Fibroblast of lung (primary cell): ENCODE results near the gene RMC1. TPM values are rescaled to one million over a fixed set of nuclear protein-coding genes. Genes with fewer than 3 reads are reported as not detected.

Experiments used
- DNase-seq, 2 donors: peaks; one replicate each; pipeline versions ENCODE4 v3.0.0 to v3.0.0-alpha.2; 2010; ENCODE audit warnings: low read depth in 2 of 2
- H2AFZ ChIP-seq: 2 replicates; pipeline ENCODE4 v1.5.1; 2012; ENCODE audit warnings: low read length, control low read depth, inconsistent platforms
- H3K27ac ChIP-seq: 2 replicates; pipeline ENCODE4 v1.5.1; 2011; ENCODE audit warnings: low read length, control low read depth; ENCODE audit not compliant: insufficient read depth
- H3K27me3 ChIP-seq: 2 replicates; pipeline ENCODE4 v1.5.1; 2011; ENCODE audit warnings: mild to moderate bottlenecking, low read length; ENCODE audit not compliant: control insufficient read depth, insufficient read depth
- H3K36me3 ChIP-seq: 2 replicates; pipeline ENCODE4 v1.5.1; 2011; ENCODE audit warnings: low read length; ENCODE audit not compliant: control insufficient read depth, insufficient read depth
- H3K4me1 ChIP-seq: 2 replicates; pipeline ENCODE4 v1.5.1; 2011; ENCODE audit warnings: low read length; ENCODE audit not compliant: control insufficient read depth, insufficient read depth; ENCODE audit errors: extremely low read depth
- H3K4me2 ChIP-seq: 2 replicates; pipeline ENCODE4 v1.5.1; 2011; ENCODE audit warnings: low read length, control low read depth; ENCODE audit not compliant: insufficient read depth; ENCODE audit errors: extremely low read depth
- H3K4me3 ChIP-seq, 4 experiments: fragments of 200-600 bp in 1 of 4; sonication (generic) in 1 of 4; replicated peaks in 1 of 4; 2 replicates each; pipeline ENCODE4 v1.5.1; 2011 to 2016; ENCODE audit warnings: low read length in 4 of 4, low read depth in 3 of 4, mild to moderate bottlenecking in 3 of 4, control low read depth in 2 of 4, inconsistent platforms in 1 of 4, mixed read lengths in 1 of 4; ENCODE audit not compliant: insufficient read depth in 1 of 4; ENCODE audit errors: control extremely low read depth in 1 of 4
- H3K79me2 ChIP-seq: 2 replicates; pipeline ENCODE4 v1.5.1; 2012; ENCODE audit warnings: mild to moderate bottlenecking, low read length, inconsistent platforms; ENCODE audit not compliant: control insufficient read depth, insufficient read depth
- H3K9ac ChIP-seq: 2 replicates; pipeline ENCODE4 v1.5.1; 2011; ENCODE audit warnings: mild to moderate bottlenecking, low read length, control low read depth; ENCODE audit not compliant: insufficient read depth
- H3K9me3 ChIP-seq: 2 replicates; pipeline ENCODE4 v1.5.1; 2012; ENCODE audit warnings: low read depth, low read length; ENCODE audit not compliant: control insufficient read depth, insufficient read depth
- H4K20me1 ChIP-seq: 2 replicates; pipeline ENCODE4 v1.5.1; 2011; ENCODE audit warnings: low read length; ENCODE audit not compliant: control insufficient read depth, insufficient read depth; ENCODE audit errors: extremely low read depth
- CTCF ChIP-seq, 2 donors: IDR thresholded peaks in 1 of 2; conservative IDR thresholded peaks in 1 of 2; 1 replicate in 1 of 2; 2 replicates in 1 of 2; pipeline ENCODE4 v1.5.1; 2011 to 2012; ENCODE audit warnings: low read length in 2 of 2, control low read depth in 1 of 2, inconsistent platforms in 1 of 2, low read depth in 1 of 2, mild to moderate bottlenecking in 1 of 2
- EZH2 ChIP-seq: IDR thresholded peaks from 2 replicates; pipeline ENCODE4 v1.5.1; 2012; ENCODE audit warnings: low read length, control low read depth, mild to moderate bottlenecking; ENCODE audit errors: missing control alignments
- polyA plus RNA-seq, 2 donors: library from polyadenylated mRNA; depleted of rRNA in 1 of 2; stranded (reverse) in 1 of 2; unstranded in 1 of 2; fragments of >200 nt; gene quantifications; 2 replicates each; pipeline ENCODE4 v1.2.1, GENCODE V29; 2011 to 2012; ENCODE audit warnings: missing spikeins in 1 of 2
- total RNA-seq: library from RNA; depleted of rRNA; stranded (reverse); fragments of >200 nt; gene quantifications from 2 replicates; pipeline ENCODE4 v1.2.1, GENCODE V29; 2014

Gene RMC1
- total and polyA plus RNA-seq, 2 donors (not counting 1 experiment from before 2014, with no cell fraction given): 22.5 to 29.6 TPM

- Histone ChIP-seq H3K36me3 (peaks cover 7% of the 10 kb centered on the region), H3K4me3 (no peak overlapping the region), H3K27me3 (no peaks in the 10 kb centered on the region), H3K9me3 (no peaks in the 10 kb centered on the region), H2AFZ (no peak overlapping the region), H4K20me1 (no peaks in the 10 kb centered on the region), H3K4me1 (peaks cover 2% of the 10 kb centered on the region), H3K27ac (no peak overlapping the region), H3K9ac (no peak overlapping the region), H3K4me2 (no peak overlapping the region), H3K79me2 (no peaks in the 10 kb centered on the region)
- no peak for DNase-seq
- no peak for TF ChIP-seq EZH2
- TF ChIP-seq CTCF (conservative IDR thresholded peaks at IDR 0.05 in 1 of 2, IDR thresholded peaks at IDR 0.05 in 1 of 2; ENCODE audit: low read depth in 1 of 2, low read length in 2 of 2): no peak
These were observed 68.7 kb downstream of the RMC1 start for GRCh38 chr18:23572012-23572411.

DNA sequence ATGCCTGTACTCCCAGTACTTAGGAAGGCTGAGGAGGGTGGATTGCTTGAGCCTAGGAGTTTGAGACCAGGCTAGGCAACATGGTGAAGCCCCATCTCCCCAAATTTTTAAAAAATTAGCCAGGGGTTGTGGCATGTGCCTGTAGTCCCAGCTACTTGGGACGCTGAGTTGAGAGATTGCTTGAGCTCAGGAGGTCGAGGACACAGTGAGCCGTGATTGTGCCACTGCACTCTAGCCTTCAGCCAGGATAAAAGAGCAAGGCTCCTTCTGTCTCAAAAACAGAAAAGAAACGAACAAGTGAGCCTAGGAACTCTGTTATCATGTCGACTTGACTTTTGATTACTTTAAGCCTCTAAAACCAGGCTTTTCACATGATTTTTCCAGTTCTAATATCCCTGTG, 69.3 kb downstream of the RMC1 start:
- Histone ChIP-seq H3K36me3 (peaks cover 6% of the 10 kb centered on the region), H3K4me3 (no peak overlapping the region), H4K20me1 (no peaks in the 10 kb centered on the region)

DNA sequence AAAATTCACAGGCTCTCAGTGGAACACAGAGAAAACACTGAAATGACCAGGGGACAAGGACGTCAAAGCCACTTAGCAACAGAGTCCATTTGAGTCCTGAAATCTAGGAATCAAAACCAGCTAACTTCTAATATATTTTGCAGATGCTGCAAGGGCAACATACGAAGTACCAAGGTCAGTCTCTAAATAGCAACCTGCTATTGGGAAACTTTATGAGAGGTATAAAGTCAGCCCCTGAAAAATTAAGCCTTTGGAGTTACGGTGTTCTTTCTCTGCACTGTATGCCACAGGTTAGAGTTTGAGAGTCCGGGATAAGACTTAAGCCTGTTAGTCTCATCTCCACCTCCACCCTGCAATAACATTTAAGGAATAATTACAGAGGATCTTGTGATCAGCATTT, 69.7 kb downstream of the RMC1 start:
- Histone ChIP-seq H3K4me2 (no peak overlapping the region), H3K27me3 (no peaks in the 10 kb centered on the region), H3K4me1 (peaks cover 2% of the 10 kb centered on the region), H3K9ac (no peak overlapping the region), H2AFZ (no peak overlapping the region), H3K36me3 (peaks cover 6% of the 10 kb centered on the region), H3K79me2 (peaks cover under 1% of the 10 kb centered on the region), H3K27ac (no peak overlapping the region), H3K9me3 (no peaks in the 10 kb centered on the region), H3K4me3 (no peak overlapping the region), H4K20me1 (no peaks in the 10 kb centered on the region)
- TF ChIP-seq EZH2 (no peak), CTCF (conservative IDR thresholded peaks at IDR 0.05 in 1 of 2, IDR thresholded peaks at IDR 0.05 in 1 of 2; ENCODE audit: low read depth in 1 of 2, low read length in 2 of 2) (no peak)
- no peak for DNase-seq

More for the DNA sequence above, 69.3 kb downstream of the RMC1 start:
- H3K9ac ChIP-seq: no peak overlapping the region
- peaks cover 2% of the 10 kb centered on the region for H3K4me1 ChIP-seq
- H3K4me2 ChIP-seq: no peak overlapping the region
- no peaks in the 10 kb centered on the region for H3K27me3 ChIP-seq
- no peaks in the 10 kb centered on the region for H3K9me3 ChIP-seq
- H2AFZ ChIP-seq: no peak overlapping the region
- no peak for DNase-seq
- H3K27ac ChIP-seq: no peak overlapping the region
- no peak for TF ChIP-seq EZH2
- TF ChIP-seq CTCF (conservative IDR thresholded peaks at IDR 0.05 in 1 of 2, IDR thresholded peaks at IDR 0.05 in 1 of 2; ENCODE audit: low read depth in 1 of 2, low read length in 2 of 2): no peak
- H3K79me2 ChIP-seq: no peaks in the 10 kb centered on the region
